ENCODE data around the gene PHF24. TPM values are rescaled to one million over a fixed set of nuclear protein-coding genes. Genes with fewer than 3 reads are reported as not detected.

The PHF24 gene
- total RNA-seq, 4 donors from 2014 or later = 0.30 to 0.81 (median 0.67) TPM; not detected in 1

GRCh38 chr9:34971146-34971811 is 13.2 kb downstream of the PHF24 start:
- TF ChIP-seq EP300 (IDR thresholded peaks at IDR 0.05) (no peak), CTCF (IDR thresholded peaks at IDR 0.05) (no peak), POLR2AphosphoS5 (IDR thresholded peaks at IDR 0.05) (no peak), POLR2A (IDR thresholded peaks at IDR 0.05) (no peak)
- ATAC-seq = no peak
- H3K27me3 ChIP-seq = peaks cover 26% of the 10 kb centered on the region
- H3K36me3 ChIP-seq = no peaks in the 10 kb centered on the region
- H3K9me3 ChIP-seq = no peaks in the 10 kb centered on the region
- H3K4me3 ChIP-seq = no peak overlapping the region
- H3K4me1 ChIP-seq = no peaks in the 10 kb centered on the region
- 63 to 100% methylated on average over 1 to 4 of the region's 21 CpGs for WGBS, 2 donors (ENCODE audit: low coverage in 1 of 2)
- no peak overlapping the region for H3K27ac ChIP-seq

DNA sequence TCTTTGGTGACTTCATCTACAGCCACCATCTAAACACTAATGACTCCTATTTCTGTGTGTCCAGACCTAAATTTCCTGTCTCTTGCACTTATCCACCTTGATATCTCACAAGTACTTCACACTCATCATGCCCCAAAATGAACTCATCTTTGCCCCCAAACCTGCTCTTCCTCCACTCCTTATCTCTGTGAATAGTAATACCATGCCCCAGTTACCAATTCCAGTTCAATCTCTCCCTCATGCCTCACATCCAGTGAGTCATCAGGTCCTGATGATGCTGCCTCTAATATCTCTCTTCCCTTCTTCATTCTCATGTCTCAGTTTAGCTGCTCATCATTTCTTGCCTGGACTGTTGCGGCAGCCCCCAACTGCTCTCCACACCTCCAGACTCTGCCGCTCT is 16.6 kb downstream of the PHF24 start:
- TF ChIP-seq POLR2A (IDR thresholded peaks at IDR 0.05) (no peak), EP300 (IDR thresholded peaks at IDR 0.05) (no peak), POLR2AphosphoS5 (IDR thresholded peaks at IDR 0.05) (no peak), CTCF (IDR thresholded peaks at IDR 0.05) (no peak)
- Histone ChIP-seq H3K27me3 (peaks cover 9% of the 10 kb centered on the region), H3K27ac (no peak overlapping the region), H3K36me3 (no peaks in the 10 kb centered on the region), H3K9me3 (no peaks in the 10 kb centered on the region), H3K4me1 (no peaks in the 10 kb centered on the region), H3K4me3 (no peak overlapping the region)
- ATAC-seq = no peak
- 75 to 85% methylated on average over 1 to 2 of the region's 2 CpGs for WGBS, 2 donors (ENCODE audit: low coverage in 1 of 2)

DNA sequence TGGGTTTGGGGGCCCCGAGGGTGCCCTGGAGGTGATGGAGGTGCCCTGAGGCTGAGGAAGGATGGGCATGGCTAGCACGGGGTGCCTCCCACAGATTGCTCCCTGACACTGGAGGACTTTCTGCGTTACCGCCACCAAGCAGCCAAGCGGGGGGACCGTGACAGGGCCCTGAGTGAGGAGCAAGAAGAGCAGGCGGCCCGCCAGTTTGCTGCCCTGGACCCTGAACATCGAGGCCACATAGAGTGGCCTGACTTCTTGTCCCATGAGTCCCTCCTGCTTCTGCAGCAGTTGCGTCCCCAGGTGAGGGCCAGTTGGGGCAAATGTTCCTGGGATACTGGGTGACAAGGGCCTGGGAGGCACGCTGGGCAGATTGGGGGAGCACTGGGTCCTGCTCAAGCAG is 18.4 kb downstream of the PHF24 start:
- H3K27ac ChIP-seq = no peak overlapping the region
- no peak for TF ChIP-seq CTCF (IDR thresholded peaks at IDR 0.05)
- no peak for TF ChIP-seq POLR2AphosphoS5 (IDR thresholded peaks at IDR 0.05)
- no peak for TF ChIP-seq EP300 (IDR thresholded peaks at IDR 0.05)
- TF ChIP-seq POLR2A (IDR thresholded peaks at IDR 0.05) = no peak
- no peaks in the 10 kb centered on the region for H3K4me1 ChIP-seq
- no peak for ATAC-seq
- H3K4me3 ChIP-seq = no peak overlapping the region
- H3K36me3 ChIP-seq = no peaks in the 10 kb centered on the region
- H3K27me3 ChIP-seq = peaks cover 4% of the 10 kb centered on the region
- no peaks in the 10 kb centered on the region for H3K9me3 ChIP-seq
- WGBS, 2 donors (ENCODE audit: low coverage in 1 of 2) = no CpG with 5 or more reads among the region's 11 CpGs

GRCh38 chr9:34976992-34977391 is 18.9 kb downstream of the PHF24 start:
- no peak for TF ChIP-seq POLR2A (IDR thresholded peaks at IDR 0.05)
- TF ChIP-seq EP300 (IDR thresholded peaks at IDR 0.05) = no peak
- no peak for TF ChIP-seq POLR2AphosphoS5 (IDR thresholded peaks at IDR 0.05)
- no peak for TF ChIP-seq CTCF (IDR thresholded peaks at IDR 0.05)
- Histone ChIP-seq H3K9me3 (no peaks in the 10 kb centered on the region), H3K36me3 (no peaks in the 10 kb centered on the region), H3K4me1 (no peaks in the 10 kb centered on the region), H3K4me3 (no peak overlapping the region), H3K27me3 (peaks cover 4% of the 10 kb centered on the region), H3K27ac (no peak overlapping the region)
- no peak for ATAC-seq
- WGBS, 2 donors (ENCODE audit: low coverage in 1 of 2) = 84% methylated on average over 5 of the region's 11 CpGs; no CpG with 5 or more reads in 1 of the 2 donors

- Histone ChIP-seq H3K36me3 (no peaks in the 10 kb centered on the region), H3K9me3 (no peaks in the 10 kb centered on the region), H3K27me3 (peaks cover 4% of the 10 kb centered on the region), H3K27ac (no peak overlapping the region), H3K4me1 (no peaks in the 10 kb centered on the region), H3K4me3 (no peak overlapping the region)
- ATAC-seq = no peak
- 55 to 60% methylated on average over 5 to 7 of the region's 11 CpGs for WGBS, 2 donors (ENCODE audit: low coverage in 1 of 2)
- TF ChIP-seq POLR2A (IDR thresholded peaks at IDR 0.05) = no peak
- no peak for TF ChIP-seq EP300 (IDR thresholded peaks at IDR 0.05)
- no peak for TF ChIP-seq POLR2AphosphoS5 (IDR thresholded peaks at IDR 0.05)
- TF ChIP-seq CTCF (IDR thresholded peaks at IDR 0.05) = no peak
These were observed 22.2 kb downstream of the PHF24 start for GRCh38 chr9:34980181-34980761.

All from gastroesophageal sphincter (tissue), 4 donors.